Mesothelial cell of epicardium (in vitro differentiated cells): ENCODE data around the gene TDRD9. TPM values are rescaled to one million over a fixed set of nuclear protein-coding genes. Genes with fewer than 3 reads are reported as not detected.

ENCODE experiments used
- DNase-seq, 2 experiments: peaks; one replicate each; pipeline ENCODE4 v3.0.0; 2021; ENCODE audit warnings: low spot score in 2 of 2; ENCODE audit not compliant: unreplicated experiment in 2 of 2
- H3K27ac Mint-ChIP-seq: 2 replicates; pipeline ENCODE4 v1.8.0; 2021; ENCODE audit warnings: mixed read lengths
- H3K27me3 Mint-ChIP-seq: 2 replicates; pipeline ENCODE4 v1.8.0; 2021; ENCODE audit warnings: low read depth, mixed read lengths
- H3K36me3 Mint-ChIP-seq: 2 replicates; pipeline ENCODE4 v1.8.0; 2021; ENCODE audit warnings: mixed read lengths
- H3K4me1 Mint-ChIP-seq: 2 replicates; pipeline ENCODE4 v1.8.0; 2021; ENCODE audit warnings: mixed read lengths
- H3K4me3 Mint-ChIP-seq: 2 replicates; pipeline ENCODE4 v1.8.0; 2021; ENCODE audit warnings: mild to moderate bottlenecking, moderate library complexity, mixed read lengths
- H3K9me3 Mint-ChIP-seq: 2 replicates; pipeline ENCODE4 v1.8.0; 2021; ENCODE audit warnings: mixed read lengths
- total RNA-seq: library from RNA; stranded (reverse); gene quantifications from 3 replicates; pipeline ENCODE4 v1.2.1, GENCODE V29; 2021
- TF ChIP-seq, protein P1 (sequence below): fragments of 200-600 bp; sonication (generic); IDR thresholded peaks from one replicate; pipeline ENCODE4 v1.5.0; 2021; ENCODE audit warnings: antibody characterized with exemption; ENCODE audit not compliant: unreplicated experiment

The TDRD9 gene
- total RNA-seq, 1 donor from 2014 or later = not detected

GRCh38 chr14:104025534-104025933, 97.3 kb downstream of the TDRD9 start:
- Mint-ChIP-seq H3K9me3 (peaks cover 3% of the 10 kb centered on the region), H3K27ac (no peak overlapping the region), H3K4me3 (no peak overlapping the region), H3K27me3 (peaks cover 31% of the 10 kb centered on the region), H3K36me3 (no peaks in the 10 kb centered on the region), H3K4me1 (peaks cover 4% of the 10 kb centered on the region)
- TF ChIP-seq, protein P1, sequence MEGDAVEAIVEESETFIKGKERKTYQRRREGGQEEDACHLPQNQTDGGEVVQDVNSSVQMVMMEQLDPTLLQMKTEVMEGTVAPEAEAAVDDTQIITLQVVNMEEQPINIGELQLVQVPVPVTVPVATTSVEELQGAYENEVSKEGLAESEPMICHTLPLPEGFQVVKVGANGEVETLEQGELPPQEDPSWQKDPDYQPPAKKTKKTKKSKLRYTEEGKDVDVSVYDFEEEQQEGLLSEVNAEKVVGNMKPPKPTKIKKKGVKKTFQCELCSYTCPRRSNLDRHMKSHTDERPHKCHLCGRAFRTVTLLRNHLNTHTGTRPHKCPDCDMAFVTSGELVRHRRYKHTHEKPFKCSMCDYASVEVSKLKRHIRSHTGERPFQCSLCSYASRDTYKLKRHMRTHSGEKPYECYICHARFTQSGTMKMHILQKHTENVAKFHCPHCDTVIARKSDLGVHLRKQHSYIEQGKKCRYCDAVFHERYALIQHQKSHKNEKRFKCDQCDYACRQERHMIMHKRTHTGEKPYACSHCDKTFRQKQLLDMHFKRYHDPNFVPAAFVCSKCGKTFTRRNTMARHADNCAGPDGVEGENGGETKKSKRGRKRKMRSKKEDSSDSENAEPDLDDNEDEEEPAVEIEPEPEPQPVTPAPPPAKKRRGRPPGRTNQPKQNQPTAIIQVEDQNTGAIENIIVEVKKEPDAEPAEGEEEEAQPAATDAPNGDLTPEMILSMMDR = no peak
- no peak for DNase-seq

DNA sequence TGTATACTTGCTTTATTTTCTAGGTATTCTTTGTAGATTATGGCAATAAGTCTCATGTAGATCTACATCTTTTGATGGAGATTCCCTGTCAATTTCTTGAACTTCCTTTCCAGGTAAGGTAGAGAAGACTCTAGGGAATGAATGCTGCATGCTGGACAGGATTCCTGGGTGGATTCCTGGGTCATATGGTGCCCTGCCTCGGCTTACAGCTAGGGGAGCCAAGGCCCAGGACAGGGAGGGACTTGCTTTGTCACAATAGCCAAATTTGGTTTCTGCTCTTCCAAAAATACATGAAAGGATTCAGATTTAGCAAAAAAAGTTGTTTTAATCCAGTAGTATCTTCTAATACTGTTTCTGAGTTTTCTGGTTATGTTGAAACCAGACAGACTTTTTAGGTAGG, 97.8 kb downstream of the TDRD9 start:
- peaks cover 29% of the 10 kb centered on the region for H3K27me3 Mint-ChIP-seq
- peaks cover 3% of the 10 kb centered on the region for H3K9me3 Mint-ChIP-seq
- H3K36me3 Mint-ChIP-seq = no peaks in the 10 kb centered on the region
- peaks cover 4% of the 10 kb centered on the region for H3K4me1 Mint-ChIP-seq
- no peak for DNase-seq
- H3K4me3 Mint-ChIP-seq = no peak overlapping the region
- no peak overlapping the region for H3K27ac Mint-ChIP-seq
- TF ChIP-seq, protein P1 = no peak

- TF ChIP-seq, protein P1 = no peak
- Mint-ChIP-seq H3K4me1 (peaks cover 7% of the 10 kb centered on the region), H3K27me3 (peaks cover 32% of the 10 kb centered on the region), H3K36me3 (no peaks in the 10 kb centered on the region), H3K27ac (no peak overlapping the region), H3K4me3 (no peak overlapping the region), H3K9me3 (peaks cover 3% of the 10 kb centered on the region)
- no peak for DNase-seq
Measured at GRCh38 chr14:104030958-104031357, 102.7 kb downstream of the TDRD9 start.

DNA sequence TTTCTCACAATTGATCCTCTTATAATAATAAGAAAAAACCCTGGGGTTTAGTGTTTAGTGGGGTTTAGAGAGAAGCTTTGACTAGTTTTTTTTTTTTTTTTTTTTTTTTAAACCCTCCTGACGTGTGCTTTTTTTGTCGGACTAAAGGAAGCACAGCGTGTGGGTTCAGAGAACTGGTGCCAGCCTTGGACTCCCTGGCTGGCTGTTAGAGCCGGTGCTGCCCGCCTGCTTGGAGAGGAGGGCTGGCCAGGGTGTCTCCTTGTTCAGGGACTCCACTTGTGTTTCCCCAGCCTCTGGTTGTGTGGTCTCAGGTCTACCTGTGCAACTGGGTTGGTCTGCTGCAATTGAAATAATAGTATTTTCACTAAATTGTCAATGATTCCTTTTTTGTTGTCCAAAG, 103.1 kb downstream of the TDRD9 start:
- TF ChIP-seq, protein P1 = no peak
- DNase-seq = no peak
- Mint-ChIP-seq H3K36me3 (no peaks in the 10 kb centered on the region), H3K27ac (no peak overlapping the region), H3K4me1 (peaks cover 7% of the 10 kb centered on the region), H3K9me3 (peaks cover 3% of the 10 kb centered on the region), H3K27me3 (peaks cover 32% of the 10 kb centered on the region), H3K4me3 (no peak overlapping the region)

- Mint-ChIP-seq H3K4me3 (no peak overlapping the region), H3K4me1 (peaks cover 4% of the 10 kb centered on the region), H3K27me3 (peaks cover 34% of the 10 kb centered on the region), H3K27ac (no peak overlapping the region), H3K36me3 (no peaks in the 10 kb centered on the region), H3K9me3 (no peaks in the 10 kb centered on the region)
- TF ChIP-seq, protein P1 = no peak
- DNase-seq = no peak
Measured at GRCh38 chr14:104034976-104035699, 106.9 kb downstream of the TDRD9 start.
